HEK293 (cell line): ENCODE measurements around the gene AP5M1.

ENCODE experiments used
- CTCF ChIP-seq: fragments of 450-650 bp; formaldehyde crosslinking; IDR thresholded peaks from 2 replicates; pipeline ENCODE4 v1.5.1; 2016; ENCODE audit warnings: missing biosample characterization, missing genetic modification characterization
- PRDM6 ChIP-seq: fragments of 450-650 bp; formaldehyde crosslinking; IDR thresholded peaks from 2 replicates; pipeline ENCODE4 v1.5.1; 2017; ENCODE audit warnings: missing biosample characterization, missing genetic modification characterization
- REST ChIP-seq: fragments of 450-650 bp; formaldehyde crosslinking; IDR thresholded peaks from 2 replicates; pipeline ENCODE4 v1.5.1; 2016; ENCODE audit warnings: missing biosample characterization, missing genetic modification characterization
- SETDB1 ChIP-seq: IDR thresholded peaks from one replicate; pipeline ENCODE4 v1.6.1; 2017; ENCODE audit warnings: mild to moderate bottlenecking, low read length, moderate library complexity, mixed read lengths; ENCODE audit not compliant: insufficient read length
- YY1 ChIP-seq: fragments of 450-650 bp; formaldehyde crosslinking; IDR thresholded peaks from 2 replicates; pipeline ENCODE4 v1.5.1; 2018; ENCODE audit warnings: missing biosample characterization, missing genetic modification characterization
- ZFP37 ChIP-seq: fragments of 450-650 bp; formaldehyde crosslinking; IDR thresholded peaks from 2 replicates; pipeline ENCODE4 v1.5.1; 2016; ENCODE audit warnings: missing biosample characterization, missing genetic modification characterization
- ZNF157 ChIP-seq: fragments of 450-650 bp; formaldehyde crosslinking; IDR thresholded peaks from 2 replicates; pipeline ENCODE4 v1.5.1; 2016; ENCODE audit warnings: missing biosample characterization, missing genetic modification characterization
- ZNF580 ChIP-seq: fragments of 450-650 bp; formaldehyde crosslinking; IDR thresholded peaks from 2 replicates; pipeline ENCODE4 v1.5.1; 2016; ENCODE audit warnings: missing biosample characterization, missing genetic modification characterization

- TF ChIP-seq CTCF (tag by site-specific recombination) = no peak
- TF ChIP-seq ZNF580 (tag by site-specific recombination) = no peak
- no peak for TF ChIP-seq ZFP37 (tag by site-specific recombination)
- TF ChIP-seq ZNF157 (tag by site-specific recombination) = no peak
- TF ChIP-seq REST (tag by site-specific recombination) = no peak
- TF ChIP-seq PRDM6 (tag by site-specific recombination) = no peak
- TF ChIP-seq YY1 = no peak
- no peak for TF ChIP-seq SETDB1
Observed at GRCh38 chr14:57275023-57275664, 6.4 kb downstream of the AP5M1 start.
